Epithelial cell of esophagus (primary cell): ENCODE measurements around the gene LOXL3.

ENCODE experiments used
- DNase-seq: peaks from one replicate; pipeline ENCODE4 v3.0.0; 2010; ENCODE audit warnings: low read depth
- H3K4me3 ChIP-seq: 2 replicates; pipeline ENCODE4 v1.5.1; 2011; ENCODE audit warnings: mild to moderate bottlenecking, low read length, control low read depth
- TF ChIP-seq, protein P1 (sequence below): IDR thresholded peaks from 2 replicates; pipeline ENCODE4 v1.5.1; 2011; ENCODE audit warnings: low read depth, mild to moderate bottlenecking, low read length, control low read depth, inconsistent platforms; ENCODE audit not compliant: insufficient read depth; ENCODE audit errors: missing control alignments

The LOXL3 gene

GRCh38 chr2:74496997-74497776, 56.6 kb downstream of the LOXL3 start:
- H3K4me3 ChIP-seq, result no peak overlapping the region
- DNase-seq, result no peak
- TF ChIP-seq, protein P1, sequence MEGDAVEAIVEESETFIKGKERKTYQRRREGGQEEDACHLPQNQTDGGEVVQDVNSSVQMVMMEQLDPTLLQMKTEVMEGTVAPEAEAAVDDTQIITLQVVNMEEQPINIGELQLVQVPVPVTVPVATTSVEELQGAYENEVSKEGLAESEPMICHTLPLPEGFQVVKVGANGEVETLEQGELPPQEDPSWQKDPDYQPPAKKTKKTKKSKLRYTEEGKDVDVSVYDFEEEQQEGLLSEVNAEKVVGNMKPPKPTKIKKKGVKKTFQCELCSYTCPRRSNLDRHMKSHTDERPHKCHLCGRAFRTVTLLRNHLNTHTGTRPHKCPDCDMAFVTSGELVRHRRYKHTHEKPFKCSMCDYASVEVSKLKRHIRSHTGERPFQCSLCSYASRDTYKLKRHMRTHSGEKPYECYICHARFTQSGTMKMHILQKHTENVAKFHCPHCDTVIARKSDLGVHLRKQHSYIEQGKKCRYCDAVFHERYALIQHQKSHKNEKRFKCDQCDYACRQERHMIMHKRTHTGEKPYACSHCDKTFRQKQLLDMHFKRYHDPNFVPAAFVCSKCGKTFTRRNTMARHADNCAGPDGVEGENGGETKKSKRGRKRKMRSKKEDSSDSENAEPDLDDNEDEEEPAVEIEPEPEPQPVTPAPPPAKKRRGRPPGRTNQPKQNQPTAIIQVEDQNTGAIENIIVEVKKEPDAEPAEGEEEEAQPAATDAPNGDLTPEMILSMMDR, result no peak

- TF ChIP-seq, protein P1, result no peak
- H3K4me3 ChIP-seq, result no peak overlapping the region
- no peak for DNase-seq
Measured at GRCh38 chr2:74495440-74495839, 58.3 kb downstream of the LOXL3 start.

DNA sequence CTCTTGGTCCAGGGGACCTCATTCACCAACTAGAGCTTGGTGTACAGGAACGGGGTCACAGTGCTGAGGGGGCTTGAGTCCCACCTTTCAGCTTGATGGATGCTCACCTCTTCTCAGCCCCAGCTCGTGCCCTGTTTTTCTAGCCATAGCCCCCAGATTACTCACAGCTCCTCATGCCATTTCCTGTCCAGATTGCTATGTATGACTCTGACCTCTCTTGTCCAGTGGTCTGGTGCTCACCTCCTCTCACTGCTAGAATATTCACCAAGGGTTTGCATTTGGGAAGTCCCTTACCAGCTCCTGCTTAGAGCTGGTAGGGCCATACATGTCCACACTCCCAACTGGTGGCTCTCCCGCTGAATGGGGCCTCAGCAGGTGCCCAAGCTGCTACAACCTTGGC, 60.2 kb downstream of the LOXL3 start:
- no peak for DNase-seq
- no peak overlapping the region for H3K4me3 ChIP-seq
- TF ChIP-seq, protein P1, result no peak

GRCh38 chr2:74491648-74492544, 61.8 kb downstream of the LOXL3 start:
- DNase-seq, result no peak
- TF ChIP-seq, protein P1, result no peak

DNA sequence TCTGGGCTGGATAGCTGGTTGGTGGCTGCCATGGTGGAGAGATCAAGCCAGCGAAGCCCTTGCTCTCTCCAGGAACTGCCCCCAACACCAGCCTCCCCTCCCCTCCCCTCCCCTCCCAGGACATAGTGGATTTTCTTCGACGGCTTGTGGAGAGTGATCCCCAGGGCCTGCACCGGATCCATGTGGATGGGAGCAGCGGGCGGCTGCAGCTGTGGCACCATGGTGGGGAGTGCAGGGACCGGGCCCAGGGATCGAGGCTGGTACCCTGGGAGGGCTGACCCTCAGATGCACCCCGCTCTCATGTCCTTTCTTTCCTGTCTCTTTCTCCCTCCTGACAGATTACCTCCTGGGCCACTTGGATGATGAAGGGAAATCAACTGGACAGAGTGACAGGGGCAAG, 63.8 kb downstream of the LOXL3 start:
- DNase-seq, result no peak
- H3K4me3 ChIP-seq, result no peak overlapping the region
- TF ChIP-seq, protein P1, result no peak

More at GRCh38 chr2:74491648-74492544, 61.8 kb downstream of the LOXL3 start:
- H3K4me3 ChIP-seq, result no peak overlapping the region

- TF ChIP-seq, protein P1, result no peak
- no peak for DNase-seq
- H3K4me3 ChIP-seq, result no peak overlapping the region
Measured at GRCh38 chr2:74488643-74489481, 64.9 kb downstream of the LOXL3 start.
